DND-41 (cell line): ENCODE results near the gene PRAC2.
A peak's percentile ranks its signal among the peaks of the same experiment; 100 is the strongest.

ENCODE experiments used
- ATAC-seq: fragments of 200-7000 bp; cut with Tn5 transposase; 3 replicates; pipeline ENCODE4 v1.9.1; 2021; ENCODE audit warnings: low read depth; ENCODE audit not compliant: insufficient read depth
- DNase-seq: peaks from one replicate; pipeline ENCODE4 v3.0.0-alpha.2; 2020
- H2AFZ ChIP-seq: 2 replicates; pipeline ENCODE4 v1.6.0; 2012; ENCODE audit warnings: low read depth, low read length
- H3K27ac ChIP-seq: 2 replicates; pipeline ENCODE4 v1.5.1; 2012; ENCODE audit warnings: low read length, inconsistent platforms
- H3K27me3 ChIP-seq: fragments of 200-600 bp; sonication (generic); 2 replicates; pipeline ENCODE4 v1.6.0; 2012; ENCODE audit warnings: low read length, mild to moderate bottlenecking, inconsistent platforms; ENCODE audit not compliant: insufficient read depth, poor library complexity
- H3K36me3 ChIP-seq: 2 replicates; pipeline ENCODE4 v1.5.1; 2012; ENCODE audit warnings: low read length, inconsistent platforms; ENCODE audit not compliant: insufficient read depth
- H3K4me1 ChIP-seq: 2 replicates; pipeline ENCODE4 v1.5.1; 2012; ENCODE audit warnings: mild to moderate bottlenecking, low read length; ENCODE audit not compliant: insufficient read depth
- H3K4me2 ChIP-seq: 2 replicates; pipeline ENCODE4 v1.6.0; 2012; ENCODE audit warnings: mild to moderate bottlenecking, moderate library complexity, low read length, inconsistent platforms; ENCODE audit not compliant: insufficient read depth
- H3K4me3 ChIP-seq, 2 experiments: fragments of 200-600 bp in 1 of 2; shearing (Covaris generic) in 1 of 2; 2 replicates each; pipeline ENCODE4 v1.5.1; 2012 to 2016; ENCODE audit warnings: inconsistent platforms in 2 of 2, low read length in 2 of 2, mild to moderate bottlenecking in 2 of 2, low read depth in 1 of 2, moderate library complexity in 1 of 2
- H3K79me2 ChIP-seq: 2 replicates; pipeline ENCODE4 v1.6.0; 2012; ENCODE audit warnings: low read length, inconsistent platforms; ENCODE audit not compliant: insufficient read depth
- H3K9ac ChIP-seq: 2 replicates; pipeline ENCODE4 v1.6.0; 2012; ENCODE audit warnings: low read depth, mild to moderate bottlenecking, inconsistent platforms, low read length, moderate library complexity
- H3K9me3 ChIP-seq: 2 replicates; pipeline ENCODE4 v1.5.1; 2012; ENCODE audit warnings: low read length, moderate library complexity, mild to moderate bottlenecking, inconsistent platforms; ENCODE audit not compliant: insufficient read depth, severe bottlenecking
- H4K20me1 ChIP-seq: 2 replicates; pipeline ENCODE4 v1.6.0; 2012; ENCODE audit warnings: low read length; ENCODE audit not compliant: insufficient read depth
- EZH2 ChIP-seq: IDR thresholded peaks from 3 replicates; pipeline ENCODE4 v1.6.1; 2012; ENCODE audit warnings: borderline replicate concordance, low read depth, mild to moderate bottlenecking, moderate library complexity, low read length, inconsistent platforms; ENCODE audit not compliant: severe bottlenecking
- TF ChIP-seq, protein P1 (sequence below): IDR thresholded peaks from 2 replicates; pipeline ENCODE4 v1.5.1; 2012; ENCODE audit warnings: borderline replicate concordance, low read length, moderate library complexity, mild to moderate bottlenecking; ENCODE audit not compliant: poor library complexity, severe bottlenecking; ENCODE audit errors: extremely low read depth

Gene PRAC2

DNA sequence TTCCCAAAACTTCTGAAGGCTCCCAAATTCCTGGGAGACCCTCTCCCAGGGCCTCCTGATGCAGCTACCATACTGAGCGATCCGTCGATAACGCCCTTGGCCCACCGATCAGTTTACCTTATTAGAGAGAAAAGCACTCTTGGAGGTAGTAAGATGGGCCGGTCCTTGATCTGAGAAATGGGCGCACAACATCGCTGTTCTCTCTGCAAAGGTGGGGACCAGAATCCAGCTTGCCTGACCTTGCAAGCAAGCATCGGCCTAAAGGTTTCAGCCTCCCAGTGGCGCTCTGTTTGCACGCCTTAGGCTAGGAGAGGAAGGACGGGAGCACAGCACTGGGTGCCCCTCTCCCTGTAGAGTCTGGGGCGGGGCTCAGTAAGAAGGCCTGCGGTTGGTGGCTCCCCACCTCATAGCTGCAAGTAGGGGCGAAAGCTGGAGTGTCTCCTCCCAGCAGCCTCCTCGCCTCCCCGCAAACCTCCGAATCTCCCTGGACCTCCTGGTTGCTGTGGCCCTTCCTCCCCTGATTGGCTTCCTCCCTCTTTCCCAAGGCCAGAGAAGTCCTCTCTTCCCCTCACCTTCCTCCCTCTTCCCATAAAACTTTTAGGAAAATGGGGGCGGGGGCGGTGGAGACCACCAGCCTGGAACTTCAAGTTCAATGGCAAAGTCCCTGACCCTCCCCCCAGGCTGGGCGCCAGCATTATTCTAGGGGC, 631 bp upstream of the PRAC2 start, which contains the start of gene PRAC1:
Gene PRAC1, minus strand, starts transcription at position 318 of the 707 bp plus-strand sequence. Its CDS starts 126 bp downstream, at position 192.
- peaks cover 16% of the 10 kb centered on the region for H3K27me3 ChIP-seq
- no peak for ATAC-seq

DNA sequence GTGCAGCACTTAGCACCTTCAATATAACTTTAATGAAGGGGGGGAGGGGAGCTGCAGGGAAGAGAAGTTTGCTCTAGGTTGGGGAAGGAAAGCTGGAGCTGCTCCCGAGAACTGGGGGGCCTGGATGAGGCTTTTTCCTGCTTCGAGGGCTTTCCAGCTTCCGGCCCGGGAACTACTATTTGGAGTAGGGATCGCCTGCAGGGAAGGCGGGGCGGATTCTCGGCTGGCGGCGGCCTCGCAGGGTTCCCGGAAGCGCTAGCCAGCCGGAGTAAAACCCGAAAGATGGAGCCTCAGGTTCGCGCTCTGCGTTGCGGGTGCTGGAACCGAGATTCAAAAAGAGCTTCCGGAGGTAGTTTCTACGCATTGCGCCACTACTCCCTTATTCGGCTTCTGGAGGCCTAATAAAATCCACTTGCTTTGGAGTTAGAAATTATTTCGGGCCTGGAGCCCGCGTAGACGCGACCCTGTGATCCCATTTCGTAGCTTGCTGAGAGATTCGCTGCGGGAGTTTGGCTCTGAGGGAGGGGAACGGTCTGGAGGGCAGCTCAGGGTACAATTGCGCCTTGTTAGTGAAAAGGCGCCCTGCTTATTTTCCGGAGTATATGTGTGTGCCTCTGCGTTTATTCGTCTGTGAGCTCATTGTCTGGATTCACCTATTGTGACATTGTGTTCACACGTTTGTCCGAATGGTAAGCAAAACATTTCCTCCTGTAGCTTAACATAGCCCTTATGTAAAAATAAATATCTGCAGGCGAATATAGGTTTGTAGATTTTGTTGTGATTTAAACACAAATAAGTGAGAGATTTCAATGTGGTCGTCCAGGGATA, 652 bp downstream of the PRAC2 start:
- H3K9me3 ChIP-seq = no peaks in the 10 kb centered on the region
- no peak overlapping the region for H3K9ac ChIP-seq
- H3K4me2 ChIP-seq = no peak overlapping the region
- H3K4me3 ChIP-seq = no peak overlapping the region
- ATAC-seq (no peak), DNase-seq (no peak)
- no peak for TF ChIP-seq EZH2
- TF ChIP-seq, protein P1, sequence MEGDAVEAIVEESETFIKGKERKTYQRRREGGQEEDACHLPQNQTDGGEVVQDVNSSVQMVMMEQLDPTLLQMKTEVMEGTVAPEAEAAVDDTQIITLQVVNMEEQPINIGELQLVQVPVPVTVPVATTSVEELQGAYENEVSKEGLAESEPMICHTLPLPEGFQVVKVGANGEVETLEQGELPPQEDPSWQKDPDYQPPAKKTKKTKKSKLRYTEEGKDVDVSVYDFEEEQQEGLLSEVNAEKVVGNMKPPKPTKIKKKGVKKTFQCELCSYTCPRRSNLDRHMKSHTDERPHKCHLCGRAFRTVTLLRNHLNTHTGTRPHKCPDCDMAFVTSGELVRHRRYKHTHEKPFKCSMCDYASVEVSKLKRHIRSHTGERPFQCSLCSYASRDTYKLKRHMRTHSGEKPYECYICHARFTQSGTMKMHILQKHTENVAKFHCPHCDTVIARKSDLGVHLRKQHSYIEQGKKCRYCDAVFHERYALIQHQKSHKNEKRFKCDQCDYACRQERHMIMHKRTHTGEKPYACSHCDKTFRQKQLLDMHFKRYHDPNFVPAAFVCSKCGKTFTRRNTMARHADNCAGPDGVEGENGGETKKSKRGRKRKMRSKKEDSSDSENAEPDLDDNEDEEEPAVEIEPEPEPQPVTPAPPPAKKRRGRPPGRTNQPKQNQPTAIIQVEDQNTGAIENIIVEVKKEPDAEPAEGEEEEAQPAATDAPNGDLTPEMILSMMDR = no peak
- H3K27ac ChIP-seq = no peak overlapping the region
- no peak overlapping the region for H2AFZ ChIP-seq
- no peaks in the 10 kb centered on the region for H3K79me2 ChIP-seq
- no peaks in the 10 kb centered on the region for H4K20me1 ChIP-seq
- peaks cover 23% of the 10 kb centered on the region for H3K27me3 ChIP-seq
- H3K36me3 ChIP-seq = no peaks in the 10 kb centered on the region
- no peaks in the 10 kb centered on the region for H3K4me1 ChIP-seq

More for the DNA sequence above, 631 bp upstream of the PRAC2 start, which contains the start of gene PRAC1:
- no peak within 1 kb of the TSS for H3K4me3 ChIP-seq
- H3K4me2 ChIP-seq = no peak within 1 kb of the TSS
- H3K4me1 ChIP-seq = no peaks in the 10 kb centered on the region
- H3K9me3 ChIP-seq = no peaks in the 10 kb centered on the region
- no peak for TF ChIP-seq EZH2
- TF ChIP-seq, protein P1 = no peak
- no peak within 1 kb of the TSS for H3K9ac ChIP-seq
- DNase-seq = no peak
- no peak within 1 kb of the TSS for H2AFZ ChIP-seq
- H3K79me2 ChIP-seq = no peaks in the 10 kb centered on the region
- H4K20me1 ChIP-seq = no peaks in the 10 kb centered on the region
- H3K27ac ChIP-seq = no peak within 1 kb of the TSS
- H3K36me3 ChIP-seq = no peaks in the 10 kb centered on the region

GRCh38 chr17:48724251-48725003, 1.4 kb downstream of the PRAC2 start:
- peak; percentile 79; the same call in 2 of the 3 replicates for ATAC-seq
- H3K4me3 ChIP-seq = no peak overlapping the region
- H3K4me1 ChIP-seq = no peaks in the 10 kb centered on the region
- H3K36me3 ChIP-seq = no peaks in the 10 kb centered on the region
- H3K27ac ChIP-seq = no peak overlapping the region
- TF ChIP-seq, protein P1 = peak; percentile 72
- no peak for TF ChIP-seq EZH2
- H2AFZ ChIP-seq = no peak overlapping the region
- no peak overlapping the region for H3K4me2 ChIP-seq
- H3K79me2 ChIP-seq = no peaks in the 10 kb centered on the region
- H3K9me3 ChIP-seq = no peaks in the 10 kb centered on the region
- DNase-seq = peak; percentile 58
- no peaks in the 10 kb centered on the region for H4K20me1 ChIP-seq
- peaks cover 26% of the 10 kb centered on the region for H3K27me3 ChIP-seq
- no peak overlapping the region for H3K9ac ChIP-seq
